ENCODE data around the gene SNAP25. TPM values are rescaled to one million over a fixed set of nuclear protein-coding genes. Genes with fewer than 3 reads are reported as not detected.

The SNAP25 gene
- total RNA-seq, 2 donors from 2014 or later = 2.1 to 10.0 TPM

- no peak for TF ChIP-seq CTCF (IDR thresholded peaks at IDR 0.05)
- TF ChIP-seq POLR2A (IDR thresholded peaks at IDR 0.05) = no peak
- no peak for TF ChIP-seq POLR2AphosphoS5 (IDR thresholded peaks at IDR 0.05)
- intact Hi-C loops (cut with DNase I) = no loop called here
- no peak overlapping the region for H3K4me3 ChIP-seq
- H3K9me3 ChIP-seq = no peaks in the 10 kb centered on the region
- H3K4me1 ChIP-seq (replicated peaks) = no peaks in the 10 kb centered on the region
- H3K36me3 ChIP-seq = no peaks in the 10 kb centered on the region
- H3K27ac ChIP-seq = no peak overlapping the region
- no peak for DNase-seq (ENCODE audit: low spot score)
- no peaks in the 10 kb centered on the region for H3K27me3 ChIP-seq (replicated peaks; ENCODE audit: insufficient read depth)
These were observed 102.6 kb downstream of the SNAP25 start for GRCh38 chr20:10321138-10321717.

- Histone ChIP-seq H3K9me3 (no peaks in the 10 kb centered on the region), H3K27ac (no peak overlapping the region), H3K36me3 (no peaks in the 10 kb centered on the region), H3K4me1 (replicated peaks) (no peaks in the 10 kb centered on the region), H3K4me3 (no peak overlapping the region), H3K27me3 (replicated peaks; ENCODE audit: insufficient read depth) (no peaks in the 10 kb centered on the region)
- intact Hi-C loops (cut with DNase I) = no loop called here
- 60% methylated on average over 6 of the region's 6 CpGs for WGBS
- DNase-seq (ENCODE audit: low spot score) = no peak
- TF ChIP-seq CTCF (IDR thresholded peaks at IDR 0.05) = no peak
- no peak for TF ChIP-seq POLR2A (IDR thresholded peaks at IDR 0.05)
- TF ChIP-seq POLR2AphosphoS5 (IDR thresholded peaks at IDR 0.05) = no peak
These were observed 103.7 kb downstream of the SNAP25 start for GRCh38 chr20:10322073-10323012.

- Histone ChIP-seq H3K27me3 (replicated peaks; ENCODE audit: insufficient read depth) (no peaks in the 10 kb centered on the region), H3K36me3 (no peaks in the 10 kb centered on the region), H3K9me3 (no peaks in the 10 kb centered on the region), H3K4me3 (no peak overlapping the region), H3K4me1 (replicated peaks) (no peaks in the 10 kb centered on the region), H3K27ac (no peak overlapping the region)
- TF ChIP-seq POLR2AphosphoS5 (IDR thresholded peaks at IDR 0.05) (no peak), CTCF (IDR thresholded peaks at IDR 0.05) (no peak)
- WGBS = 87% methylated on average over 4 of the region's 4 CpGs
- no peak for DNase-seq (ENCODE audit: low spot score)
- intact Hi-C loops (cut with DNase I) = no loop called here
These were observed 105.1 kb downstream of the SNAP25 start for GRCh38 chr20:10323729-10324128.

DNA sequence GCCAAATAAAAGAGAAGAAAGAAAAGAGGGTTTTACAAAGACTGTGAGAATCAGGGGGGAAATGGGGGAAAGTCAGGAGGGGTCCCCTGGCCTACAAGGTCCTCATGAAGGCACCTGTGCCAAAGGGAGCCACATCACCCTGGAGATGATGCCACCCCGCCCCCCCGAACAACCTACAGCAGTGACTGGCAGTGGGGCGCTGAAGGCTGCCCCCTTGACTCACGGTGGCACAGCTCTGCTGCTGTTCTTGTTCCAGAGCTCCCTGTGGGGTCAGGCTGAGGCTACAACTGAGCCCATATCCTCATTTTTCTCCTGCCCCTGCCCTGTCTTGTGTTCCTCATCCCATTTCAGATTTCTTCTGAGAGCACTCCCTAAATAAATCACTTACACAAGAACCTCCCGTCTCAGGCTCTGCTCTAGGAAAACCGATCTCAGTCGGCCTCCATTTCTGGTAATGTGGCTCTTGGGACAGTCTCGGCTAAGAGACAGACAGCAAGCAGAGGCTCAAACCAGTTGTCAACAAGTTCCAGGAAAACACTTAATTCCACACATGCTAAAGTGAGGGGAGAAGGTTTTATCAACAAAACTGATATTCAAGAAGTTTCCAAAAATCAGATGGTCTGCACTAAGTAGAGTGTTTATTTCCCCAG is 105.7 kb downstream of the SNAP25 start:
- 76% methylated on average over 8 of the region's 8 CpGs for WGBS
- Histone ChIP-seq H3K27me3 (replicated peaks; ENCODE audit: insufficient read depth) (no peaks in the 10 kb centered on the region), H3K4me3 (no peak overlapping the region), H3K27ac (no peak overlapping the region), H3K36me3 (no peaks in the 10 kb centered on the region), H3K4me1 (replicated peaks) (no peaks in the 10 kb centered on the region), H3K9me3 (no peaks in the 10 kb centered on the region)
- intact Hi-C loops (cut with DNase I) = no loop called here
- DNase-seq (ENCODE audit: low spot score) = no peak
- TF ChIP-seq CTCF (IDR thresholded peaks at IDR 0.05) (no peak), POLR2AphosphoS5 (IDR thresholded peaks at IDR 0.05) (no peak), POLR2A (IDR thresholded peaks at IDR 0.05) (no peak)
